Mesenteric fat pad (tissue), 1 donor: Measurements from ENCODE around the gene COL1A1. TPM values are rescaled to one million over a fixed set of nuclear protein-coding genes. Genes with fewer than 3 reads are reported as not detected.
A peak's percentile ranks its signal among the peaks of the same experiment; 100 is the strongest.

Source experiments
- DNase-seq: peaks from one replicate; pipeline ENCODE4 v3.0.0-alpha.2; 2020; ENCODE audit warnings: low spot score
- total RNA-seq: library from RNA; stranded (reverse); fragmentation: NEBNext Ultra II Directional; extraction: Animal tissue kit (Norgen Biotek cat#: 25700); gene quantifications from one replicate; pipeline ENCODE4 v1.2.1, GENCODE V29; 2021
- donor health status: DM: yes; HTN: yes; CAD: no.

The COL1A1 gene
- total RNA-seq, 1 donor from 2014 or later = 309 TPM

GRCh38 chr17:50213026-50214022 is 11.9 kb upstream of the COL1A1 start:
- peak; percentile 79 for DNase-seq

- DNase-seq = peak; percentile 69
These were observed 10.9 kb upstream of the COL1A1 start for GRCh38 chr17:50212121-50212843.

- peak; percentile 53 for DNase-seq
These were observed 10.1 kb upstream of the COL1A1 start for GRCh38 chr17:50211249-50212120.

GRCh38 chr17:50210240-50211225 is 9.1 kb upstream of the COL1A1 start:
- DNase-seq = peak; percentile 90

GRCh38 chr17:50209472-50210239 is 8.2 kb upstream of the COL1A1 start:
- DNase-seq = peak; percentile 92

GRCh38 chr17:50209133-50209471 is 7.7 kb upstream of the COL1A1 start:
- DNase-seq = no peak

- DNase-seq = peak; percentile 28
These were observed 7.2 kb upstream of the COL1A1 start for GRCh38 chr17:50208611-50209061.

GRCh38 chr17:50207792-50208567 is 6.5 kb upstream of the COL1A1 start:
- peak; percentile 72 for DNase-seq

- no peak for DNase-seq
These were observed 5.9 kb upstream of the COL1A1 start for GRCh38 chr17:50207315-50207714.

- DNase-seq = peak; percentile 87
These were observed 5.3 kb upstream of the COL1A1 start for GRCh38 chr17:50206604-50207293.

GRCh38 chr17:50205963-50206505 is 4.6 kb upstream of the COL1A1 start:
- peak; percentile 64 for DNase-seq

GRCh38 chr17:50205111-50205962 is 3.9 kb upstream of the COL1A1 start:
- DNase-seq = peak; percentile 79

- DNase-seq = no peak
These were observed 3.0 kb upstream of the COL1A1 start for GRCh38 chr17:50204431-50204830.

- DNase-seq = no peak
These were observed 2.3 kb upstream of the COL1A1 start for GRCh38 chr17:50203604-50204345.

GRCh38 chr17:50203086-50203485 is 1.7 kb upstream of the COL1A1 start:
- DNase-seq = no peak
